Measurements from ENCODE around the gene TIAM1.

Gene TIAM1

GRCh38 chr21:31345136-31345535 is 1.1 kb upstream of the TIAM1 start:
- Histone ChIP-seq H3K9ac (ENCODE audit: low read depth, low read length) (no peak overlapping the region), H3K36me3 (ENCODE audit: insufficient read depth, low read length) (no peaks in the 10 kb centered on the region)

GRCh38 chr21:31343030-31343510 is 991 bp downstream of the TIAM1 start:
- Histone ChIP-seq H3K9ac (ENCODE audit: low read depth, low read length) (peak overlapping the region; percentile 70), H3K4me1 (ENCODE audit: insufficient read depth, low read length) (peaks cover 12% of the 10 kb centered on the region), H3K36me3 (ENCODE audit: insufficient read depth, low read length) (0 out of 2 replicates have a peak, but pooled peaks cover 6% of the 10 kb centered on the region), H3K9me3 (ENCODE audit: control insufficient read depth, insufficient read depth, low read length) (no peaks in the 10 kb centered on the region)

More at GRCh38 chr21:31345136-31345535, 1.1 kb upstream of the TIAM1 start:
- no peaks in the 10 kb centered on the region for H3K9me3 ChIP-seq (ENCODE audit: control insufficient read depth, insufficient read depth, low read length)
- H3K4me1 ChIP-seq (ENCODE audit: insufficient read depth, low read length): peaks cover 8% of the 10 kb centered on the region

- Histone ChIP-seq H3K4me1 (ENCODE audit: insufficient read depth, low read length) (peaks cover 12% of the 10 kb centered on the region), H3K36me3 (ENCODE audit: insufficient read depth, low read length) (0 out of 2 replicates have a peak, but pooled peaks cover 6% of the 10 kb centered on the region), H3K9me3 (ENCODE audit: control insufficient read depth, insufficient read depth, low read length) (no peaks in the 10 kb centered on the region), H3K9ac (ENCODE audit: low read depth, low read length) (no peak overlapping the region)
Measured at GRCh38 chr21:31342348-31342747, 1.7 kb downstream of the TIAM1 start.

- Histone ChIP-seq H3K4me1 (ENCODE audit: insufficient read depth, low read length) (peaks cover 12% of the 10 kb centered on the region), H3K9ac (ENCODE audit: low read depth, low read length) (no peak overlapping the region)
Measured at GRCh38 chr21:31340942-31341487, 3.0 kb downstream of the TIAM1 start.

GRCh38 chr21:31340514-31340913 is 3.5 kb downstream of the TIAM1 start:
- no peak overlapping the region for H3K9ac ChIP-seq (ENCODE audit: low read depth, low read length)
- no peaks in the 10 kb centered on the region for H3K9me3 ChIP-seq (ENCODE audit: control insufficient read depth, insufficient read depth, low read length)
- H3K4me1 ChIP-seq (ENCODE audit: insufficient read depth, low read length): peaks cover 12% of the 10 kb centered on the region
- 0 out of 2 replicates have a peak, but pooled peaks cover 6% of the 10 kb centered on the region for H3K36me3 ChIP-seq (ENCODE audit: insufficient read depth, low read length)

More at GRCh38 chr21:31340942-31341487, 3.0 kb downstream of the TIAM1 start:
- H3K9me3 ChIP-seq (ENCODE audit: control insufficient read depth, insufficient read depth, low read length): no peaks in the 10 kb centered on the region
- 0 out of 2 replicates have a peak, but pooled peaks cover 6% of the 10 kb centered on the region for H3K36me3 ChIP-seq (ENCODE audit: insufficient read depth, low read length)

- H3K9me3 ChIP-seq (ENCODE audit: control insufficient read depth, insufficient read depth, low read length): no peaks in the 10 kb centered on the region
- peaks cover 12% of the 10 kb centered on the region for H3K4me1 ChIP-seq (ENCODE audit: insufficient read depth, low read length)
- 0 out of 2 replicates have a peak, but pooled peaks cover 6% of the 10 kb centered on the region for H3K36me3 ChIP-seq (ENCODE audit: insufficient read depth, low read length)
Measured at GRCh38 chr21:31339721-31340120, 4.3 kb downstream of the TIAM1 start.

GRCh38 chr21:31338908-31339368 is 5.1 kb downstream of the TIAM1 start:
- Histone ChIP-seq H3K9ac (ENCODE audit: low read depth, low read length) (no peak overlapping the region), H3K4me1 (ENCODE audit: insufficient read depth, low read length) (peaks cover 12% of the 10 kb centered on the region), H3K36me3 (ENCODE audit: insufficient read depth, low read length) (0 out of 2 replicates have a peak, but pooled peaks cover 6% of the 10 kb centered on the region), H3K9me3 (ENCODE audit: control insufficient read depth, insufficient read depth, low read length) (no peaks in the 10 kb centered on the region)

More at GRCh38 chr21:31339721-31340120, 4.3 kb downstream of the TIAM1 start:
- no peak overlapping the region for H3K9ac ChIP-seq (ENCODE audit: low read depth, low read length)

- Histone ChIP-seq H3K9me3 (ENCODE audit: control insufficient read depth, insufficient read depth, low read length) (no peaks in the 10 kb centered on the region), H3K36me3 (ENCODE audit: insufficient read depth, low read length) (0 out of 2 replicates have a peak, but pooled peaks cover 6% of the 10 kb centered on the region), H3K9ac (ENCODE audit: low read depth, low read length) (no peak overlapping the region), H3K4me1 (ENCODE audit: insufficient read depth, low read length) (peaks cover 12% of the 10 kb centered on the region)
Measured at GRCh38 chr21:31337996-31338907, 5.8 kb downstream of the TIAM1 start.

GRCh38 chr21:31337086-31337485 is 7.0 kb downstream of the TIAM1 start:
- no peaks in the 10 kb centered on the region for H3K9me3 ChIP-seq (ENCODE audit: control insufficient read depth, insufficient read depth, low read length)
- H3K4me1 ChIP-seq (ENCODE audit: insufficient read depth, low read length): peaks cover 4% of the 10 kb centered on the region; the same call in 1 of the 2 replicates
- H3K9ac ChIP-seq (ENCODE audit: low read depth, low read length): no peak overlapping the region
- 0 out of 2 replicates have a peak, but pooled peaks cover 6% of the 10 kb centered on the region for H3K36me3 ChIP-seq (ENCODE audit: insufficient read depth, low read length)

- Histone ChIP-seq H3K4me1 (ENCODE audit: insufficient read depth, low read length) (peaks cover 4% of the 10 kb centered on the region; the same call in 1 of the 2 replicates), H3K9me3 (ENCODE audit: control insufficient read depth, insufficient read depth, low read length) (no peaks in the 10 kb centered on the region), H3K36me3 (ENCODE audit: insufficient read depth, low read length) (0 out of 2 replicates have a peak, but pooled peaks cover 6% of the 10 kb centered on the region), H3K9ac (ENCODE audit: low read depth, low read length) (no peak overlapping the region)
Measured at GRCh38 chr21:31336739-31337040, 7.4 kb downstream of the TIAM1 start.

GRCh38 chr21:31335957-31336738 is 7.9 kb downstream of the TIAM1 start:
- 0 out of 2 replicates have a peak, but pooled peaks cover 6% of the 10 kb centered on the region for H3K36me3 ChIP-seq (ENCODE audit: insufficient read depth, low read length)
- no peak overlapping the region for H3K9ac ChIP-seq (ENCODE audit: low read depth, low read length)

GRCh38 chr21:31334648-31335121 is 9.4 kb downstream of the TIAM1 start:
- H3K36me3 ChIP-seq (ENCODE audit: insufficient read depth, low read length): peaks cover 6% of the 10 kb centered on the region; the same call in 1 of the 2 replicates
- H3K9ac ChIP-seq (ENCODE audit: low read depth, low read length): no peak overlapping the region
- peaks cover 4% of the 10 kb centered on the region; the same call in 1 of the 2 replicates for H3K4me1 ChIP-seq (ENCODE audit: insufficient read depth, low read length)
- H3K9me3 ChIP-seq (ENCODE audit: control insufficient read depth, insufficient read depth, low read length): peaks cover 4% of the 10 kb centered on the region; the same call in 1 of the 2 replicates

More at GRCh38 chr21:31335957-31336738, 7.9 kb downstream of the TIAM1 start:
- Histone ChIP-seq H3K9me3 (ENCODE audit: control insufficient read depth, insufficient read depth, low read length) (0 out of 2 replicates have a peak, but pooled peaks cover 1% of the 10 kb centered on the region), H3K4me1 (ENCODE audit: insufficient read depth, low read length) (peaks cover 4% of the 10 kb centered on the region; the same call in 1 of the 2 replicates)

GRCh38 chr21:31332525-31332924 is 11.5 kb downstream of the TIAM1 start:
- H3K4me1 ChIP-seq (ENCODE audit: insufficient read depth, low read length): no peaks in the 10 kb centered on the region
- H3K36me3 ChIP-seq (ENCODE audit: insufficient read depth, low read length): no peaks in the 10 kb centered on the region; the same call in 1 of the 2 replicates
- no peak overlapping the region for H3K9ac ChIP-seq (ENCODE audit: low read depth, low read length)
- peaks cover 4% of the 10 kb centered on the region; the same call in 1 of the 2 replicates for H3K9me3 ChIP-seq (ENCODE audit: control insufficient read depth, insufficient read depth, low read length)
